ENCODE data around the gene JARID2.

DNA sequence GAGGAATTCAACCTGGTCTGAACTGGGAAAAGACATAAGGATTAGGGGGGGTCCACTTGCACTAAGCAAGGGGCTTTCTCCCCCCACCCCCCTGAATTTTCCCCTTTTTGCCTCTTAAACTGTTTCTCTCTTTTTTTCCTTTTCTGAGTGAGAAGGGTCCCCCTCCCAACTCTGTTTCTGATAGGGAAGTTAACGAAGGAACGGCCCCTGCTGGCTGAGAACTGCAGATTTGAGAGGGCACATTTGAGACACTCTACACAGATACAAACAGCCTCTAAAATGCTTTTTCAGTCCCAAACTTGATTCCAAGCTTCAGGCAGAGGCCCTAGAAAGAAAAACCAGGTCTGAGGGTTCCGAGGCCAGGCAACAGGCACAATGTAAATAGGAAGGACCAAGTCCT, 91.7 kb downstream of the JARID2 start:
- TF ChIP-seq EP300 (IDR thresholded peaks at IDR 0.05), result no peak
- TF ChIP-seq, protein P1, sequence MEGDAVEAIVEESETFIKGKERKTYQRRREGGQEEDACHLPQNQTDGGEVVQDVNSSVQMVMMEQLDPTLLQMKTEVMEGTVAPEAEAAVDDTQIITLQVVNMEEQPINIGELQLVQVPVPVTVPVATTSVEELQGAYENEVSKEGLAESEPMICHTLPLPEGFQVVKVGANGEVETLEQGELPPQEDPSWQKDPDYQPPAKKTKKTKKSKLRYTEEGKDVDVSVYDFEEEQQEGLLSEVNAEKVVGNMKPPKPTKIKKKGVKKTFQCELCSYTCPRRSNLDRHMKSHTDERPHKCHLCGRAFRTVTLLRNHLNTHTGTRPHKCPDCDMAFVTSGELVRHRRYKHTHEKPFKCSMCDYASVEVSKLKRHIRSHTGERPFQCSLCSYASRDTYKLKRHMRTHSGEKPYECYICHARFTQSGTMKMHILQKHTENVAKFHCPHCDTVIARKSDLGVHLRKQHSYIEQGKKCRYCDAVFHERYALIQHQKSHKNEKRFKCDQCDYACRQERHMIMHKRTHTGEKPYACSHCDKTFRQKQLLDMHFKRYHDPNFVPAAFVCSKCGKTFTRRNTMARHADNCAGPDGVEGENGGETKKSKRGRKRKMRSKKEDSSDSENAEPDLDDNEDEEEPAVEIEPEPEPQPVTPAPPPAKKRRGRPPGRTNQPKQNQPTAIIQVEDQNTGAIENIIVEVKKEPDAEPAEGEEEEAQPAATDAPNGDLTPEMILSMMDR (IDR thresholded peaks at IDR 0.05), result no peak

Data from suprapubic skin (tissue), 3 donors.